GM21576 (cell line): ENCODE measurements around the gene PSMB3.
"Not testable (repeated sequence)": the region's sequence is repeated elsewhere in the genome, so short reads cannot be mapped to it uniquely, and the experiment has no call there.

ENCODE experiments used
- ATAC-seq: cut with Tn5 transposase; IDR thresholded peaks from one replicate; pipeline ENCODE4 v1.9.1; 2021; ENCODE audit warnings: mild to moderate bottlenecking, moderate library complexity; ENCODE audit not compliant: unreplicated experiment

PSMB3 gene

GRCh38 chr17:38790148-38790707, 37.7 kb downstream of the PSMB3 start:
- ATAC-seq = not testable (repeated sequence)

GRCh38 chr17:38791162-38791561, 38.6 kb downstream of the PSMB3 start:
- ATAC-seq = no peak

- no peak for ATAC-seq
Measured at GRCh38 chr17:38794221-38794620, 41.7 kb downstream of the PSMB3 start.

- no peak for ATAC-seq
Measured at GRCh38 chr17:38796451-38797157, 44.1 kb downstream of the PSMB3 start.

- ATAC-seq = no peak
Measured at GRCh38 chr17:38797158-38797490, 44.6 kb downstream of the PSMB3 start.

GRCh38 chr17:38797828-38798227, 45.3 kb downstream of the PSMB3 start:
- no peak for ATAC-seq

GRCh38 chr17:38798614-38799500, 46.3 kb downstream of the PSMB3 start:
- ATAC-seq = peak; percentile 19

GRCh38 chr17:38799501-38800236, 47.1 kb downstream of the PSMB3 start, which contains the start of gene PIP4K2B:
PIP4K2B (minus strand) TSS chr17:38799556; CDS start chr17:38799424, 132 bp downstream.
- ATAC-seq = peak; percentile 71

- ATAC-seq = no peak
Measured at GRCh38 chr17:38800237-38800760, 47.8 kb downstream of the PSMB3 start.

- ATAC-seq = no peak
Measured at GRCh38 chr17:38809828-38810227, 57.3 kb downstream of the PSMB3 start.
